GM11168 (cell line): ENCODE data around the gene MOB3C.
"Not testable (repeated sequence)": the region's sequence is repeated elsewhere in the genome, so short reads cannot be mapped to it uniquely, and the experiment has no call there.

Source experiments
- in situ Hi-C: fragments of 300-500 bp; cut with MboI; formaldehyde crosslinking; loops from one replicate; pipeline ENCODE4 v1.12.0; 2022; ENCODE audit warnings: low sequenced_read_pairs; ENCODE audit not compliant: unreplicated experiment

MOB3C gene

GRCh38 chr1:46616277-46617107, at the start of gene MOB3C:
MOB3C (minus strand) TSS chr1:46616811; CDS start chr1:46613321, 3,490 bp downstream.
- in situ Hi-C loops, result loop anchor here (10.0 kb wide), 1 partner anchor 98 kb away; the partner anchor contains the start of gene EFCAB14

GRCh38 chr1:46665983-46666382, 49.4 kb upstream of the MOB3C start:
- in situ Hi-C loops, result no loop called here

GRCh38 chr1:46662919-46663318, 46.3 kb upstream of the MOB3C start:
- in situ Hi-C loops, result not testable (repeated sequence)

GRCh38 chr1:46660116-46660515, 43.5 kb upstream of the MOB3C start:
- in situ Hi-C loops, result not testable (repeated sequence)

GRCh38 chr1:46659307-46659870, 42.8 kb upstream of the MOB3C start:
- in situ Hi-C loops, result no loop called here

- in situ Hi-C loops, result no loop called here
Measured at GRCh38 chr1:46657775-46658174, 41.2 kb upstream of the MOB3C start.

GRCh38 chr1:46656643-46657042, 40.0 kb upstream of the MOB3C start:
- in situ Hi-C loops, result no loop called here

- in situ Hi-C loops, result no loop called here
Measured at GRCh38 chr1:46655848-46656247, 39.2 kb upstream of the MOB3C start.

- in situ Hi-C loops, result not testable (repeated sequence)
Measured at GRCh38 chr1:46654698-46655097, 38.1 kb upstream of the MOB3C start.

GRCh38 chr1:46654012-46654411, 37.4 kb upstream of the MOB3C start:
- in situ Hi-C loops, result no loop called here

GRCh38 chr1:46653405-46653958, 36.9 kb upstream of the MOB3C start:
- in situ Hi-C loops, result no loop called here

- in situ Hi-C loops, result no loop called here
Measured at GRCh38 chr1:46652321-46653100, 35.9 kb upstream of the MOB3C start.

GRCh38 chr1:46651152-46651551, 34.5 kb upstream of the MOB3C start:
- in situ Hi-C loops, result not testable (repeated sequence)

- in situ Hi-C loops, result no loop called here
Measured at GRCh38 chr1:46650491-46650890, 33.9 kb upstream of the MOB3C start.

- in situ Hi-C loops, result no loop called here
Measured at GRCh38 chr1:46649764-46650163, 33.2 kb upstream of the MOB3C start.

- in situ Hi-C loops, result no loop called here
Measured at GRCh38 chr1:46647611-46648010, 31.0 kb upstream of the MOB3C start.

- in situ Hi-C loops, result no loop called here
Measured at GRCh38 chr1:46646844-46647243, 30.2 kb upstream of the MOB3C start.

- in situ Hi-C loops, result no loop called here
Measured at GRCh38 chr1:46646331-46646730, 29.7 kb upstream of the MOB3C start.

GRCh38 chr1:46645815-46646214, 29.2 kb upstream of the MOB3C start:
- in situ Hi-C loops, result no loop called here

GRCh38 chr1:46643368-46643775, 26.8 kb upstream of the MOB3C start:
- in situ Hi-C loops, result no loop called here
